Endothelial cell of umbilical vein (primary cell): ENCODE data around the gene PIWIL4. TPM values are rescaled to one million over a fixed set of nuclear protein-coding genes. Genes with fewer than 3 reads are reported as not detected.
"Not testable (repeated sequence)": the region's sequence is repeated elsewhere in the genome, so short reads cannot be mapped to it uniquely, and the experiment has no call there.

Source experiments
- BruUV-seq: library from RNA; stranded (reverse); fragments of 400-500 nt; replicated peaks from 2 replicates; lab custom pipeline; 2021; lab: Mats Ljungman, UMichigan
- CTCF ChIA-PET: fragments of 300-600, 350-600 bp; sonication (Branson Sonifier 250); formaldehyde crosslinking; loops from one replicate; lab custom pipeline; 2021; ENCODE audit warnings: antibody characterized with exemption, inconsistent platforms; lab: Charles Lee
- POLR2A ChIA-PET: fragments of 300-600, 350-600 bp; sonication (Branson Sonifier 250); formaldehyde crosslinking; loops from one replicate; lab custom pipeline; 2021; ENCODE audit warnings: antibody characterized with exemption, inconsistent platforms; lab: Charles Lee
- DNase-seq: peaks from one replicate; pipeline ENCODE4 v3.0.0-alpha.2; 2011; ENCODE audit warnings: low read depth, low spot score
- FAIRE-seq: peaks from 2 replicates; lab custom pipeline; 2011; peaks lifted over from hg19 to GRCh38; lab: Jason Lieb, UNC
- H2AFZ ChIP-seq: 2 replicates; pipeline ENCODE4 v1.6.0; 2012; ENCODE audit warnings: low read depth, low read length, control low read depth, inconsistent platforms
- H3K27ac ChIP-seq: 2 replicates; pipeline ENCODE4 v1.5.1; 2011; ENCODE audit warnings: low read depth, mild to moderate bottlenecking, control low read depth, low read length, moderate library complexity; ENCODE audit not compliant: insufficient read depth
- H3K27me3 ChIP-seq, 2 experiments: 2 replicates each; pipeline versions ENCODE4 v1.6.0 to v1.6.1; 2011; ENCODE audit warnings: low read length in 2 of 2, mixed read lengths in 1 of 2; ENCODE audit not compliant: control insufficient read depth in 2 of 2, insufficient read depth in 2 of 2
- H3K36me3 ChIP-seq, 2 experiments: 2 replicates in 1 of 2; 3 replicates in 1 of 2; pipeline ENCODE4 v1.5.1; 2011; ENCODE audit warnings: low read length in 2 of 2, mild to moderate bottlenecking in 1 of 2, moderate library complexity in 1 of 2; ENCODE audit not compliant: control insufficient read depth in 2 of 2, insufficient read depth in 2 of 2; ENCODE audit errors: extremely low read depth in 1 of 2
- H3K4me1 ChIP-seq: 3 replicates; pipeline ENCODE4 v1.5.1; 2011; ENCODE audit warnings: mild to moderate bottlenecking, low read length; ENCODE audit not compliant: control insufficient read depth, insufficient read depth; ENCODE audit errors: extremely low read depth
- H3K4me2 ChIP-seq: 2 replicates; pipeline ENCODE4 v1.6.1; 2011; ENCODE audit warnings: low read length, control low read depth, mixed read lengths; ENCODE audit not compliant: insufficient read depth
- H3K4me3 ChIP-seq, 3 experiments: fragments of 200-600 bp in 1 of 3; sonication (generic), shearing (Covaris generic) in 1 of 3; replicated peaks in 1 of 3; 2 replicates each; pipeline ENCODE4 v1.5.1; 2011 to 2016; ENCODE audit warnings: control low read depth in 3 of 3, low read length in 3 of 3, mild to moderate bottlenecking in 2 of 3, inconsistent platforms in 1 of 3, low read depth in 1 of 3, moderate library complexity in 1 of 3; ENCODE audit not compliant: insufficient read depth in 1 of 3
- H3K79me2 ChIP-seq: 2 replicates; pipeline ENCODE4 v1.6.0; 2012; ENCODE audit warnings: low read length, inconsistent platforms; ENCODE audit not compliant: control insufficient read depth, insufficient read depth
- H3K9ac ChIP-seq: replicated peaks from 2 replicates; pipeline ENCODE3; 2011; ENCODE audit warnings: low read length, control low read depth; ENCODE audit not compliant: insufficient read depth; ENCODE audit errors: extremely low read depth
- H3K9me1 ChIP-seq: replicated peaks from 3 replicates; pipeline ENCODE4 v1.6.0; 2011; ENCODE audit warnings: mild to moderate bottlenecking, low read length; ENCODE audit not compliant: control insufficient read depth, insufficient read depth; ENCODE audit errors: extremely low read depth
- H3K9me3 ChIP-seq: replicated peaks from 2 replicates; pipeline ENCODE4 v1.5.1; 2012; ENCODE audit warnings: low read length, inconsistent platforms; ENCODE audit not compliant: control insufficient read depth, insufficient read depth
- H4K20me1 ChIP-seq: replicated peaks from 2 replicates; pipeline ENCODE3; 2011; ENCODE audit warnings: mild to moderate bottlenecking, low read length; ENCODE audit not compliant: control insufficient read depth, insufficient read depth; ENCODE audit errors: extremely low read depth
- EZH2 ChIP-seq: IDR thresholded peaks from 2 replicates; pipeline ENCODE4 v1.6.1; 2012; ENCODE audit warnings: borderline replicate concordance, low read depth, mild to moderate bottlenecking, moderate library complexity, low read length, inconsistent platforms; ENCODE audit not compliant: severe bottlenecking
- FOS ChIP-seq: IDR thresholded peaks from 2 replicates; pipeline ENCODE4 v1.6.1; 2011; ENCODE audit warnings: mild to moderate bottlenecking, low read length, moderate library complexity, borderline replicate concordance; ENCODE audit not compliant: insufficient read depth
- GATA2 ChIP-seq: IDR thresholded peaks from 2 replicates; pipeline ENCODE4 v1.7.0; 2011; ENCODE audit warnings: low read depth, mild to moderate bottlenecking, moderate library complexity, mixed read lengths, low read length; ENCODE audit not compliant: insufficient read length, insufficient read depth
- JUN ChIP-seq: IDR thresholded peaks from 2 replicates; pipeline ENCODE4 v1.6.1; 2011; ENCODE audit warnings: borderline replicate concordance, low read depth; ENCODE audit not compliant: insufficient read length, insufficient read depth
- MYC ChIP-seq: IDR thresholded peaks from one replicate; pipeline ENCODE4 v1.6.1; 2011; ENCODE audit warnings: mild to moderate bottlenecking, low read depth, low read length
- POLR2A ChIP-seq: IDR thresholded peaks from 2 replicates; pipeline ENCODE4 v1.6.1; 2012; ENCODE audit warnings: low read depth, mild to moderate bottlenecking, control low read depth, low read length
- POLR2AphosphoS5 ChIP-seq: IDR thresholded peaks from 2 replicates; pipeline ENCODE4 v1.6.1; 2012; ENCODE audit warnings: low read depth, mild to moderate bottlenecking, control low read depth, low read length, moderate library complexity; ENCODE audit not compliant: insufficient read depth
- dilution Hi-C: fragments of 300-500 bp; cut with MboI; formaldehyde crosslinking; loops from one replicate; pipeline ENCODE4 v1.15.0; 2019; ENCODE audit warnings: low sequenced_read_pairs; ENCODE audit not compliant: extremely low pct_ligation_motif_present
- intact Hi-C: fragments of 100-400 bp; cut with micrococcal nuclease; formaldehyde crosslinking; loops from one replicate; pipeline ENCODE4 v1.10.0; 2022
- polyA plus RNA-seq, 4 experiments: library from polyadenylated mRNA; depleted of rRNA in 3 of 4; stranded (reverse) in 3 of 4; unstranded in 1 of 4; fragments of >200 nt; gene quantifications; 2 replicates each; pipeline versions ENCODE4 v1.2.1 to v1.2.3, GENCODE V29; 2011 to 2012; ENCODE audit warnings: missing spikeins in 1 of 4
- total RNA-seq: library from RNA; stranded (reverse); gene quantifications from 2 replicates; pipeline ENCODE4 v1.2.3, GENCODE V29; 2021
- TF ChIP-seq, protein P1 (sequence below): IDR thresholded peaks from 2 replicates; pipeline ENCODE4 v1.6.1; 2011; ENCODE audit not compliant: insufficient read depth, insufficient read length
- TF ChIP-seq, protein P2 (sequence below), 2 donors: IDR thresholded peaks; 1 replicate in 1 of 2; 2 replicates in 1 of 2; pipeline ENCODE4 v1.5.1; 2011; ENCODE audit warnings: low read length in 2 of 2, mild to moderate bottlenecking in 2 of 2, moderate library complexity in 2 of 2, control low read depth in 1 of 2, inconsistent platforms in 1 of 2, low read depth in 1 of 2; ENCODE audit not compliant: insufficient read depth in 1 of 2; ENCODE audit errors: extremely low read depth in 1 of 2

PIWIL4 gene
- total and polyA plus RNA-seq, 2 donors (not counting 3 experiments of a cell fraction or from before 2014, with no cell fraction given): 0.55 to 0.64 TPM

DNA sequence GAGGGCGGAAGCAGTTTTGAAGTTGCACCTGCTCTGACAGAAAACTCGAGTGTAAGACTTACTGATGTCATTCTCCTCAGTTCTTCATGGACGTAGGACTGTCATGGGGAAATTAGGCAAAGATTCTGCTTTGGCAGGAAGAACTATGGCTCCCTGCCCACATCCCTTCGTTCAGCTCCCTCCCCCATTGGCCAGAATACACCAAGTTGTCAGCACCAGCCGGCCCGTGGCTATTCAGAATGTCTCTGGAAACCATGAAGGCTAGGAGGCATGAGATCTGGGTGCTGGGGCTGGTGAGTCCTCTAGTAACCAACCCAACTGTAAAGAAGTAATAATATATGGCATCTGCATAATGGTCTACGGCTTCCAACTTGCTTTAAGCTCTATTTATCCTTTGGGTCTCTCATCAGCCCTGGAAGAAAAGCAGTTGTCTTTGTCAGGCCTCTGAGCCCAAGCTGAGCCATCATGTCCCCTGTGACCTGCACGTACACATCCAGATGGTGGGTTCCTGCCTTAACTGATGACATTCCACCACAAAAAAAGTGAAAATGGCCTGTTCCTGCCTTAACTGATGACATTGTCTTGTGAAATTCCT lies 74.1 kb downstream of the PIWIL4 start:
- no peak overlapping the region for H3K4me2 ChIP-seq
- peaks cover 3% of the 10 kb centered on the region for H3K4me1 ChIP-seq
- H4K20me1 ChIP-seq: no peaks in the 10 kb centered on the region
- H3K9ac ChIP-seq: no peak overlapping the region
- dilution Hi-C loops: no loop called here
- H3K79me2 ChIP-seq: no peaks in the 10 kb centered on the region
- intact Hi-C loops: no loop called here
- H3K27me3 ChIP-seq: no peaks in the 10 kb centered on the region
- ChIA-PET POLR2A (no interaction called here), CTCF (interaction anchor here (1.5 kb wide), 1 partner anchor 121 kb away, joined by 4 read pairs; no protein-coding TSS in a partner anchor)
- no peaks in the 10 kb centered on the region for H3K36me3 ChIP-seq
- TF ChIP-seq MYC (no peak), EZH2 (no peak), JUN (no peak), FOS (no peak), GATA2 (no peak), POLR2A (no peak), POLR2AphosphoS5 (no peak)
- TF ChIP-seq, protein P1, sequence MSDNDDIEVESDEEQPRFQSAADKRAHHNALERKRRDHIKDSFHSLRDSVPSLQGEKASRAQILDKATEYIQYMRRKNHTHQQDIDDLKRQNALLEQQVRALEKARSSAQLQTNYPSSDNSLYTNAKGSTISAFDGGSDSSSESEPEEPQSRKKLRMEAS: no peak
- TF ChIP-seq, protein P2, sequence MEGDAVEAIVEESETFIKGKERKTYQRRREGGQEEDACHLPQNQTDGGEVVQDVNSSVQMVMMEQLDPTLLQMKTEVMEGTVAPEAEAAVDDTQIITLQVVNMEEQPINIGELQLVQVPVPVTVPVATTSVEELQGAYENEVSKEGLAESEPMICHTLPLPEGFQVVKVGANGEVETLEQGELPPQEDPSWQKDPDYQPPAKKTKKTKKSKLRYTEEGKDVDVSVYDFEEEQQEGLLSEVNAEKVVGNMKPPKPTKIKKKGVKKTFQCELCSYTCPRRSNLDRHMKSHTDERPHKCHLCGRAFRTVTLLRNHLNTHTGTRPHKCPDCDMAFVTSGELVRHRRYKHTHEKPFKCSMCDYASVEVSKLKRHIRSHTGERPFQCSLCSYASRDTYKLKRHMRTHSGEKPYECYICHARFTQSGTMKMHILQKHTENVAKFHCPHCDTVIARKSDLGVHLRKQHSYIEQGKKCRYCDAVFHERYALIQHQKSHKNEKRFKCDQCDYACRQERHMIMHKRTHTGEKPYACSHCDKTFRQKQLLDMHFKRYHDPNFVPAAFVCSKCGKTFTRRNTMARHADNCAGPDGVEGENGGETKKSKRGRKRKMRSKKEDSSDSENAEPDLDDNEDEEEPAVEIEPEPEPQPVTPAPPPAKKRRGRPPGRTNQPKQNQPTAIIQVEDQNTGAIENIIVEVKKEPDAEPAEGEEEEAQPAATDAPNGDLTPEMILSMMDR (IDR thresholded peaks at IDR 0.05; ENCODE audit: extremely low read depth in 1 of 2, insufficient read depth in 1 of 2, low read depth in 1 of 2, low read length in 2 of 2): no peak
- H3K4me3 ChIP-seq: no peak overlapping the region
- H3K9me1 ChIP-seq: no peaks in the 10 kb centered on the region
- BruUV-seq: no TSS peak
- H3K9me3 ChIP-seq: no peaks in the 10 kb centered on the region
- no peak for DNase-seq
- no peak overlapping the region for H2AFZ ChIP-seq
- no peak for FAIRE-seq
- no peak overlapping the region for H3K27ac ChIP-seq

DNA sequence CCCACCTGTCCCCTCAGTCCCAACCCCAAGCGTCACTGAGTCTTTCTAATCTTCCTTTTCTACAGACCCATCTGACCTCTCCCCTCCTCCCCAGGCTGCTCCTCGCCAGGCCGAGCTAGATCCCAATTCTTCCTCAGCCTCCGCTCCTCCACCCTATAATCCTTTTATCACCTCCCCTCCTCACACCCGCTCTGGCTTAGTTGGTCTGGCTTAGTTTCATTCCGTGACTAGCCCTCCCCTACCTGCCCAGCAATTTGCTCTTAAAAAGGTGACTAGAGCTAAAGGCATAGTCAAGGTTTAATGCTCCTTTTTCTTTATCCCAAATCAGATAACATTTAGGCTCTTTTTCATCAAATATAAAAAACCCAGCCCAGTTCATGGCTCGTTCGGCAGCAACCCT lies 76.0 kb downstream of the PIWIL4 start:
- DNase-seq, H3K4me1 ChIP-seq, H3K27me3 ChIP-seq, H4K20me1 ChIP-seq, H3K4me2 ChIP-seq, H3K4me3 ChIP-seq, FAIRE-seq, H3K27ac ChIP-seq, dilution Hi-C loops, H3K9ac ChIP-seq, intact Hi-C loops, H3K9me1 ChIP-seq, H3K9me3 ChIP-seq, BruUV-seq, H2AFZ ChIP-seq, H3K36me3 ChIP-seq, CTCF ChIA-PET, POLR2A ChIA-PET, H3K79me2 ChIP-seq: not testable (repeated sequence)
